SK-N-SH treated with all-trans-retinoic acid at 6 μM for 48 hours (cell line): ENCODE measurements around the gene EIF2A.
A peak's percentile ranks its signal among the peaks of the same experiment; 100 is the strongest.

Source experiments
- ATAC-seq: fragments of 200-7000 bp; cut with Tn5 transposase; 3 replicates; pipeline ENCODE4 v1.9.1; 2020; ENCODE audit warnings: mild to moderate bottlenecking, moderate library complexity
- BACH2 ChIP-seq: fragments of 250-450 bp; sonication (Bioruptor Pico); IDR thresholded peaks from 2 replicates; pipeline ENCODE4 v1.9.0; 2021; ENCODE audit warnings: mild to moderate bottlenecking, borderline replicate concordance
- CREB5 ChIP-seq: fragments of 250-450 bp; sonication (Bioruptor Pico); IDR thresholded peaks from 2 replicates; pipeline ENCODE4 v1.5.1; 2020; ENCODE audit warnings: low read depth, mild to moderate bottlenecking, moderate library complexity
- CSDC2 ChIP-seq: fragments of 250-450 bp; sonication (Bioruptor Pico); IDR thresholded peaks from 2 replicates; pipeline ENCODE4 v1.5.0; 2020; ENCODE audit warnings: mild to moderate bottlenecking, moderate library complexity
- CSRNP3 ChIP-seq: fragments of 250-450 bp; sonication (Bioruptor Pico); IDR thresholded peaks from 2 replicates; pipeline ENCODE4 v1.5.1; 2021; ENCODE audit warnings: mild to moderate bottlenecking, moderate library complexity
- ESRRG ChIP-seq: fragments of 250-450 bp; sonication (Bioruptor Pico); IDR thresholded peaks from 2 replicates; pipeline ENCODE4 v1.6.1; 2021; ENCODE audit warnings: mild to moderate bottlenecking
- GLIS3 ChIP-seq: fragments of 250-450 bp; sonication (Bioruptor Pico); IDR thresholded peaks from 2 replicates; pipeline ENCODE4 v1.5.0; 2020; ENCODE audit warnings: mild to moderate bottlenecking, moderate library complexity
- OSR1 ChIP-seq: fragments of 250-450 bp; sonication (Bioruptor Pico); IDR thresholded peaks from 2 replicates; pipeline ENCODE4 v1.8.0; 2022; ENCODE audit warnings: moderate library complexity, mild to moderate bottlenecking, inconsistent platforms
- POU6F1 ChIP-seq: fragments of 250-450 bp; sonication (Bioruptor Pico); IDR thresholded peaks from 2 replicates; pipeline ENCODE4 v1.8.0; 2021; ENCODE audit warnings: low read depth, mild to moderate bottlenecking, moderate library complexity, borderline replicate concordance
- PPARA ChIP-seq: fragments of 250-450 bp; sonication (Bioruptor Pico); IDR thresholded peaks from 2 replicates; pipeline ENCODE4 v1.5.0; 2020; ENCODE audit warnings: mild to moderate bottlenecking, borderline replicate concordance
- RARB ChIP-seq: fragments of 250-450 bp; sonication (Bioruptor Pico); IDR thresholded peaks from 2 replicates; pipeline ENCODE4 v1.8.0; 2021; ENCODE audit warnings: mild to moderate bottlenecking, moderate library complexity
- TCF4 ChIP-seq: fragments of 250-450 bp; sonication (Bioruptor Pico); IDR thresholded peaks from 2 replicates; pipeline ENCODE4 v1.8.0; 2021; ENCODE audit warnings: mild to moderate bottlenecking, moderate library complexity, borderline replicate concordance
- TOX ChIP-seq: fragments of 250-450 bp; sonication (Bioruptor Pico); IDR thresholded peaks from 2 replicates; pipeline ENCODE4 v1.8.0; 2021; ENCODE audit warnings: mild to moderate bottlenecking, moderate library complexity, borderline replicate concordance
- TSHZ2 ChIP-seq: fragments of 250-450 bp; sonication (Bioruptor Pico); IDR thresholded peaks from 2 replicates; pipeline ENCODE4 v1.5.0; 2020; ENCODE audit warnings: mild to moderate bottlenecking, moderate library complexity
- ZC3H10 ChIP-seq: fragments of 250-450 bp; sonication (Bioruptor Pico); IDR thresholded peaks from 2 replicates; pipeline ENCODE4 v1.5.1; 2021; ENCODE audit warnings: mild to moderate bottlenecking, moderate library complexity
- ZFP3 ChIP-seq: fragments of 250-450 bp; sonication (Bioruptor Pico); IDR thresholded peaks from 2 replicates; pipeline ENCODE4 v1.5.0; 2020; ENCODE audit warnings: mild to moderate bottlenecking, moderate library complexity
- ZFP30 ChIP-seq: fragments of 450-650 bp; formaldehyde crosslinking; IDR thresholded peaks from 2 replicates; pipeline ENCODE4 v1.5.0; 2022; ENCODE audit warnings: mild to moderate bottlenecking, moderate library complexity
- ZNF565 ChIP-seq: fragments of 450-650 bp; formaldehyde crosslinking; conservative IDR thresholded peaks from 2 replicates; pipeline ENCODE4 v1.5.0; 2020; ENCODE audit warnings: low read depth, mild to moderate bottlenecking, moderate library complexity
- ZNF8 ChIP-seq: fragments of 450-650 bp; formaldehyde crosslinking; IDR thresholded peaks from 2 replicates; pipeline ENCODE4 v1.5.0; 2020; ENCODE audit warnings: mild to moderate bottlenecking, moderate library complexity

The EIF2A gene

GRCh38 chr3:150519026-150519425, 27.6 kb upstream of the EIF2A start:
- TF ChIP-seq TSHZ2 (CRISPR knock-in tag), result no peak
- no peak for TF ChIP-seq POU6F1 (CRISPR knock-in tag)
- TF ChIP-seq TOX (CRISPR knock-in tag), result no peak
- no peak for TF ChIP-seq RARB
- no peak for TF ChIP-seq ESRRG (CRISPR knock-in tag)
- no peak for TF ChIP-seq ZNF8
- TF ChIP-seq CSDC2, result no peak
- TF ChIP-seq ZC3H10 (CRISPR knock-in tag), result no peak
- TF ChIP-seq, all 23 proteins: peak for 0
- ATAC-seq, result no peak

GRCh38 chr3:150520408-150520807, 26.2 kb upstream of the EIF2A start:
- ATAC-seq, result no peak
- TF ChIP-seq ESRRG (CRISPR knock-in tag), result no peak
- TF ChIP-seq POU6F1 (CRISPR knock-in tag), result no peak

GRCh38 chr3:150521463-150521862, 25.1 kb upstream of the EIF2A start:
- peak; percentile 45; the same call in 2 of the 3 replicates for ATAC-seq
- TF ChIP-seq BACH2 (CRISPR knock-in tag) (no peak), TCF4 (CRISPR knock-in tag) (no peak), CSRNP3 (CRISPR knock-in tag) (no peak), TSHZ2 (CRISPR knock-in tag) (no peak), PPARA (CRISPR knock-in tag) (no peak), ZFP30 (CRISPR knock-in tag) (no peak), OSR1 (no peak), POU6F1 (CRISPR knock-in tag) (no peak), RARB (no peak), ZNF565 (CRISPR knock-in tag) (no peak), ZFP3 (no peak), GLIS3 (CRISPR knock-in tag) (no peak), CREB5 (CRISPR knock-in tag) (no peak), ESRRG (CRISPR knock-in tag) (no peak), CSDC2 (no peak)
